CD4-positive, alpha-beta T cell treated with Interferon gamma for 1 hour (primary cell): Measurements from ENCODE around the gene U2AF2.
A peak's percentile ranks its signal among the peaks of the same experiment; 100 is the strongest.

ENCODE experiments used
- DNase-seq: peaks from one replicate; pipeline ENCODE4 v3.0.0-alpha.2; 2020

Gene U2AF2

GRCh38 chr19:55677572-55678028 is 22.8 kb downstream of the U2AF2 start:
- no peak for DNase-seq

GRCh38 chr19:55678121-55678671 is 23.4 kb downstream of the U2AF2 start:
- peak; percentile 81 for DNase-seq

- no peak for DNase-seq
Observed at GRCh38 chr19:55679343-55680257, 24.8 kb downstream of the U2AF2 start.

GRCh38 chr19:55680339-55681130 is 25.7 kb downstream of the U2AF2 start:
- DNase-seq, result no peak

GRCh38 chr19:55681131-55682092 is 26.6 kb downstream of the U2AF2 start:
- no peak for DNase-seq

GRCh38 chr19:55683449-55684261 is 28.8 kb downstream of the U2AF2 start:
- no peak for DNase-seq

- no peak for DNase-seq
Observed at GRCh38 chr19:55684946-55685681, 30.3 kb downstream of the U2AF2 start.

GRCh38 chr19:55685776-55686175 is 30.9 kb downstream of the U2AF2 start:
- DNase-seq, result no peak

- no peak for DNase-seq
Observed at GRCh38 chr19:55686311-55687050, 31.6 kb downstream of the U2AF2 start.

GRCh38 chr19:55687281-55688201 is 32.7 kb downstream of the U2AF2 start:
- no peak for DNase-seq

GRCh38 chr19:55688422-55689218 is 33.8 kb downstream of the U2AF2 start:
- no peak for DNase-seq

- no peak for DNase-seq
Observed at GRCh38 chr19:55689411-55690108, 34.7 kb downstream of the U2AF2 start.

GRCh38 chr19:55690109-55690768 is 35.4 kb downstream of the U2AF2 start:
- DNase-seq, result no peak

GRCh38 chr19:55690769-55691545 is 36.1 kb downstream of the U2AF2 start:
- DNase-seq, result no peak

GRCh38 chr19:55691561-55692481 is 37.0 kb downstream of the U2AF2 start:
- DNase-seq, result no peak
